WTC11 (cell line): ENCODE results near the gene PLXND1. TPM values are rescaled to one million over a fixed set of nuclear protein-coding genes. Genes with fewer than 3 reads are reported as not detected.

Experiments used
- ATAC-seq: fragments of 200-7000 bp; cut with Tn5 transposase; 2 replicates; pipeline ENCODE4 v1.10.0; 2021; ENCODE audit warnings: mild to moderate bottlenecking, moderate library complexity
- CTCF ChIA-PET: fragments of 300-600 bp; sonication (Branson Sonifier 250); formaldehyde crosslinking; loops from one replicate; lab custom pipeline; 2021; ENCODE audit warnings: antibody characterized with exemption; lab: Charles Lee
- POLR2A ChIA-PET: fragments of 350-600 bp; sonication (Branson Sonifier 250); formaldehyde crosslinking; loops from one replicate; lab custom pipeline; 2021; ENCODE audit warnings: antibody characterized with exemption; lab: Charles Lee
- DNase-seq: peaks from one replicate; pipeline ENCODE4 v3.0.0; 2021; ENCODE audit warnings: low spot score
- H3K27ac Mint-ChIP-seq: 2 replicates; pipeline ENCODE4 v1.8.0; 2021; ENCODE audit warnings: mixed read lengths
- H3K27me3 Mint-ChIP-seq: 2 replicates; pipeline ENCODE4 v1.8.0; 2021; ENCODE audit warnings: low read depth, mild to moderate bottlenecking, moderate library complexity, mixed read lengths
- H3K36me3 Mint-ChIP-seq: 2 replicates; pipeline ENCODE4 v1.8.0; 2021; ENCODE audit warnings: mixed read lengths
- H3K4me1 Mint-ChIP-seq: 2 replicates; pipeline ENCODE4 v1.8.0; 2022; ENCODE audit warnings: mixed read lengths
- H3K4me3 Mint-ChIP-seq: 2 replicates; pipeline ENCODE4 v1.8.0; 2021; ENCODE audit warnings: mild to moderate bottlenecking, moderate library complexity, mixed read lengths
- H3K9me3 Mint-ChIP-seq: 2 replicates; pipeline ENCODE4 v1.8.0; 2021; ENCODE audit warnings: mixed read lengths
- ARID4B ChIP-seq: sonication (generic); formaldehyde crosslinking; IDR thresholded peaks from 2 replicates; pipeline ENCODE4 v1.8.0; 2023; ENCODE audit warnings: missing genetic modification reagents, mild to moderate bottlenecking, borderline replicate concordance
- ATF3 ChIP-seq: sonication (generic); formaldehyde crosslinking; conservative IDR thresholded peaks from 2 replicates; pipeline ENCODE4 v1.8.1; 2022; ENCODE audit warnings: mild to moderate bottlenecking, missing genetic modification reagents
- E2F4 ChIP-seq: sonication (generic); formaldehyde crosslinking; IDR thresholded peaks from 2 replicates; pipeline ENCODE4 v1.8.1; 2022; ENCODE audit warnings: low read depth, mild to moderate bottlenecking, moderate library complexity, missing genetic modification reagents, borderline replicate concordance
- EMX1 ChIP-seq: fragments of 250-450 bp; sonication (Bioruptor Pico); IDR thresholded peaks from 2 replicates; pipeline ENCODE4 v1.8.0; 2021; ENCODE audit warnings: mild to moderate bottlenecking
- FOXP4 ChIP-seq: sonication (generic); formaldehyde crosslinking; IDR thresholded peaks from 2 replicates; pipeline ENCODE4 v1.8.0; 2022; ENCODE audit warnings: mild to moderate bottlenecking, missing genetic modification reagents
- IRF2 ChIP-seq: sonication (generic); formaldehyde crosslinking; IDR thresholded peaks from 2 replicates; pipeline ENCODE4 v1.8.0; 2022; ENCODE audit warnings: low read depth, missing genetic modification reagents, borderline replicate concordance
- JAZF1 ChIP-seq: fragments of 250-450 bp; sonication (Bioruptor Pico); IDR thresholded peaks from 2 replicates; pipeline ENCODE4 v1.9.0; 2021; ENCODE audit warnings: moderate library complexity, mild to moderate bottlenecking, inconsistent platforms
- MLX ChIP-seq: sonication (generic); formaldehyde crosslinking; IDR thresholded peaks from 2 replicates; pipeline ENCODE4 v1.8.1; 2023; ENCODE audit warnings: mild to moderate bottlenecking, missing genetic modification reagents, moderate library complexity
- MXD4 ChIP-seq: fragments of 250-450 bp; sonication (Bioruptor Pico); IDR thresholded peaks from 2 replicates; pipeline ENCODE4 v1.8.0; 2021; ENCODE audit warnings: mild to moderate bottlenecking, moderate library complexity, borderline replicate concordance
- NFYB ChIP-seq: sonication (generic); formaldehyde crosslinking; conservative IDR thresholded peaks from 2 replicates; pipeline ENCODE4 v1.8.0; 2022; ENCODE audit warnings: low read depth, missing genetic modification reagents
- SMAD3 ChIP-seq: sonication (generic); formaldehyde crosslinking; IDR thresholded peaks from 2 replicates; pipeline ENCODE4 v1.8.0; 2022; ENCODE audit warnings: missing genetic modification reagents, mild to moderate bottlenecking, borderline replicate concordance
- STAT6 ChIP-seq: sonication (generic); formaldehyde crosslinking; conservative IDR thresholded peaks from 2 replicates; pipeline ENCODE4 v1.8.1; 2023; ENCODE audit warnings: mild to moderate bottlenecking, low read depth, missing genetic modification reagents, moderate library complexity
- USF2 ChIP-seq: sonication (generic); formaldehyde crosslinking; IDR thresholded peaks from 2 replicates; pipeline ENCODE4 v1.8.1; 2023; ENCODE audit warnings: mild to moderate bottlenecking, missing genetic modification reagents, moderate library complexity
- total RNA-seq: library from RNA; stranded (reverse); gene quantifications from 3 replicates; pipeline ENCODE4 v1.2.3, GENCODE V29; 2021

PLXND1 gene
- total RNA-seq, 1 experiment from 2014 or later: 56.7 TPM

- no peak for TF ChIP-seq USF2
- TF ChIP-seq MLX (CRISPR knock-in tag): no peak
- TF ChIP-seq EMX1 (CRISPR knock-in tag): no peak
- no peak for TF ChIP-seq E2F4 (CRISPR knock-in tag)
- TF ChIP-seq SMAD3 (CRISPR knock-in tag): no peak
- no peak for TF ChIP-seq STAT6 (CRISPR knock-in tag)
- no peak for TF ChIP-seq MXD4 (CRISPR knock-in tag)
These were observed 23.2 kb downstream of the PLXND1 start (continued) for GRCh38 chr3:129583289-129583688.

- H3K27ac Mint-ChIP-seq: no peak overlapping the region
- ATAC-seq (no peak), DNase-seq (no peak)
- no peak overlapping the region for H3K4me3 Mint-ChIP-seq
- POLR2A ChIA-PET: no interaction called here
- H3K4me1 Mint-ChIP-seq: no peaks in the 10 kb centered on the region
- CTCF ChIA-PET: interaction anchor here (2.4 kb wide), 1 partner anchor 92 kb away, joined by 11 read pairs; no protein-coding TSS in a partner anchor
- H3K9me3 Mint-ChIP-seq: no peaks in the 10 kb centered on the region
- H3K27me3 Mint-ChIP-seq: no peaks in the 10 kb centered on the region
- TF ChIP-seq ARID4B (CRISPR knock-in tag): no peak
- no peak for TF ChIP-seq NFYB (CRISPR knock-in tag)
- TF ChIP-seq IRF2 (CRISPR knock-in tag): no peak
- no peak for TF ChIP-seq ATF3 (CRISPR knock-in tag)
- TF ChIP-seq FOXP4: no peak
- no peak for TF ChIP-seq JAZF1 (CRISPR knock-in tag)
- no peaks in the 10 kb centered on the region for H3K36me3 Mint-ChIP-seq
These were observed 23.7 kb downstream of the PLXND1 start for GRCh38 chr3:129582799-129583198.
